GM12878 (cell line): ENCODE data around the gene USB1. TPM values are rescaled to one million over a fixed set of nuclear protein-coding genes. Genes with fewer than 3 reads are reported as not detected.

Experiments
- ATAC-seq: fragments of 200-7000 bp; cut with Tn5 transposase; 3 replicates; pipeline ENCODE4 v1.9.1; 2020; ENCODE audit warnings: mild to moderate bottlenecking, moderate library complexity
- BruUV-seq: library from RNA; stranded (reverse); fragments of 400-500 nt; replicated peaks from 2 replicates; lab custom pipeline; 2021; lab: Mats Ljungman, UMichigan
- CTCF ChIA-PET: fragments of 300-600 bp; sonication (Branson Sonifier 250); formaldehyde crosslinking; extraction: SDS; loops from one replicate; lab custom pipeline; 2021; ENCODE audit warnings: inconsistent platforms; lab: Yijun Ruan, JAX
- POLR2A ChIA-PET: fragments of 350-600 bp; formaldehyde crosslinking; extraction: SDS; loops from one replicate; lab custom pipeline; 2021; ENCODE audit warnings: inconsistent platforms; lab: Charles Lee
- RAD21 ChIA-PET: fragments of 300-600 bp; sonication (Branson Sonifier 250); formaldehyde crosslinking; loops from one replicate; lab custom pipeline; 2023; ENCODE audit warnings: antibody characterized with exemption; ENCODE audit not compliant: unreplicated experiment; lab: Charles Lee
- SMC1A ChIA-PET: fragments of 300-600 bp; sonication (Branson Sonifier 250); formaldehyde crosslinking; loops from one replicate; lab custom pipeline; 2023; ENCODE audit not compliant: unreplicated experiment, uncharacterized antibody; lab: Charles Lee
- DNase-seq: peaks from one replicate; pipeline ENCODE4 v3.0.0-alpha.2; 2011; ENCODE audit warnings: low read depth, low spot score
- FAIRE-seq: peaks from 3 replicates; lab custom pipeline; 2011; peaks lifted over from hg19 to GRCh38; lab: Jason Lieb, UNC
- H2AFZ ChIP-seq: 2 replicates; pipeline ENCODE4 v1.6.0; 2011; ENCODE audit warnings: low read depth, low read length, control low read depth; ENCODE audit not compliant: control insufficient read depth
- H3K27ac ChIP-seq: 2 replicates; pipeline ENCODE4 v1.5.1; 2011; ENCODE audit warnings: control low read depth; ENCODE audit not compliant: control insufficient read depth, insufficient read depth
- H3K27me3 ChIP-seq, 2 experiments: replicated peaks in 1 of 2; 2 replicates each; pipeline versions ENCODE4 v1.6.0 to v1.6.1; 2011; ENCODE audit warnings: low read length in 1 of 2; ENCODE audit not compliant: control insufficient read depth in 2 of 2, insufficient read depth in 2 of 2
- H3K36me3 ChIP-seq, 2 experiments: 2 replicates each; pipeline ENCODE4 v1.5.1; 2011; ENCODE audit warnings: low read length in 1 of 2; ENCODE audit not compliant: control insufficient read depth in 2 of 2, insufficient read depth in 2 of 2
- H3K4me1 ChIP-seq: 2 replicates; pipeline ENCODE4 v1.6.1; 2011; ENCODE audit warnings: mild to moderate bottlenecking, low read length, moderate library complexity, mixed read lengths; ENCODE audit not compliant: control insufficient read depth, insufficient read depth
- H3K4me2 ChIP-seq: 2 replicates; pipeline ENCODE4 v1.6.0; 2011; ENCODE audit warnings: control low read depth; ENCODE audit not compliant: control insufficient read depth, insufficient read depth
- H3K4me3 ChIP-seq: fragments of 200-600 bp; sonication (generic); 2 replicates; pipeline ENCODE4 v1.5.1; 2016
- H3K79me2 ChIP-seq: 2 replicates; pipeline ENCODE4 v1.6.0; 2011; ENCODE audit warnings: low read length; ENCODE audit not compliant: control insufficient read depth, insufficient read depth
- H3K9ac ChIP-seq: 2 replicates; pipeline ENCODE4 v1.8.0; 2011; ENCODE audit warnings: low read length, control low read depth, mixed read lengths; ENCODE audit not compliant: control insufficient read depth, insufficient read depth
- H3K9me3 ChIP-seq: replicated peaks from 3 replicates; pipeline ENCODE4 v1.5.1; 2011; ENCODE audit warnings: mild to moderate bottlenecking, low read length; ENCODE audit not compliant: control insufficient read depth, insufficient read depth
- H4K20me1 ChIP-seq: 2 replicates; pipeline ENCODE4 v1.6.0; 2011; ENCODE audit not compliant: control insufficient read depth, insufficient read depth
- CBX3 ChIP-seq: fragments of 200-600 bp; sonication (generic); IDR thresholded peaks from 2 replicates; pipeline ENCODE4 v1.6.1; 2016; ENCODE audit warnings: low read depth, borderline replicate concordance
- WGBS: methylation state at CpG from one replicate; pipeline ENCODE4 v1.1.6; 2016; ENCODE audit warnings: low lambda C conversion rate; ENCODE audit not compliant: insufficient replicate concordance, insufficient coverage; ENCODE audit errors: missing lambda C conversion rate; 5-methylcytosine and 5-hydroxymethylcytosine counted together
- in situ Hi-C: fragments of 300-500 bp; cut with MboI; formaldehyde crosslinking; loops from 9 replicates; pipeline ENCODE4 v1.14.3; 2018; ENCODE audit warnings: mixed read lengths
- intact Hi-C: fragments of 100-400 bp; cut with micrococcal nuclease; formaldehyde crosslinking; loops from one replicate; pipeline ENCODE4 v1.14.2; 2022; ENCODE audit not compliant: unreplicated experiment
- polyA plus RNA-seq, 11 experiments: library from polyadenylated mRNA; depleted of rRNA in 4 of 11; unstranded in 6 of 11; stranded (reverse) in 5 of 11; fragments of >200 nt; fragmentation: Nextera tagmentation in 4 of 11; fragmentation: Illumina TruSeq in 1 of 11; extraction: Ambion mirVana in 4 of 11; extraction: Trizol in 1 of 11; gene quantifications; 1 replicate in 1 of 11; 2 replicates in 10 of 11; pipeline versions ENCODE4 v1.2.1 to v1.2.3, GENCODE V29; 2011 to 2016; ENCODE audit warnings: inconsistent platforms in 2 of 11, missing spikeins in 2 of 11, low read depth in 1 of 11
- total RNA-seq, 4 experiments: library from RNA; depleted of rRNA in 3 of 4; stranded (reverse); fragments of >200 nt in 3 of 4; fragmentation: Illumina TruSeq in 1 of 4; extraction: Trizol in 1 of 4; gene quantifications; 2 replicates each; pipeline versions ENCODE4 v1.2.1 to v1.2.3, GENCODE V29; 2013 to 2021

The USB1 gene
- total and polyA plus RNA-seq, 10 of the 15 experiments (the other 5 are each of a cell fraction or from before 2014, with no cell fraction given): 7.9 to 72.2 (median 41.6) TPM

- intact Hi-C loops: no loop called here
- ChIA-PET POLR2A (no interaction called here), RAD21 (no interaction called here), CTCF (no interaction called here), SMC1A (no interaction called here)
- ATAC-seq (no peak), FAIRE-seq (no peak), DNase-seq (no peak)
- H4K20me1 ChIP-seq: no peaks in the 10 kb centered on the region
- H2AFZ ChIP-seq: no peak overlapping the region
- H3K4me1 ChIP-seq: no peaks in the 10 kb centered on the region
- H3K9ac ChIP-seq: no peak overlapping the region
- H3K4me3 ChIP-seq: no peak overlapping the region
- no peak for TF ChIP-seq CBX3
- H3K4me2 ChIP-seq: no peak overlapping the region
- no peak overlapping the region for H3K27ac ChIP-seq
- no peaks in the 10 kb centered on the region; the same call in 1 of the 3 replicates for H3K9me3 ChIP-seq
- in situ Hi-C loops: no loop called here
- H3K36me3 ChIP-seq: no peaks in the 10 kb centered on the region
- WGBS: 60% methylated on average over 4 of the region's 4 CpGs
- BruUV-seq: no TSS peak
- no peaks in the 10 kb centered on the region for H3K79me2 ChIP-seq
- H3K27me3 ChIP-seq: no peaks in the 10 kb centered on the region
Observed at GRCh38 chr16:58070585-58070984, 69.4 kb downstream of the USB1 start.

Other genes with a start within 250 kb of the USB1 start
- gene KIFC3, start 198.9 kb upstream of the USB1 start, total RNA-seq (2014; rRNA removed): 0.23 and 0.49 TPM in 2 replicates
- 0.22 TPM in 1 of 2 replicates, not detected in the other for gene KIFC3, start 198.9 kb upstream of the USB1 start, total RNA-seq (2014; rRNA removed; fragmentation: Illumina TruSeq; extraction: Trizol)
- gene KIFC3, start 198.9 kb upstream of the USB1 start, total RNA-seq (2021): 0.82 and 1.3 TPM in 2 replicates
- 0.26 TPM in 2 replicates for gene KIFC3, start 198.9 kb upstream of the USB1 start, polyA plus RNA-seq (2011; rRNA removed)
- gene KIFC3, start 198.9 kb upstream of the USB1 start, polyA plus RNA-seq (2014; fragmentation: Illumina TruSeq; extraction: Trizol): not detected in 2 replicates
- gene KIFC3, start 198.9 kb upstream of the USB1 start, polyA plus RNA-seq (2014; fragmentation: Nextera tagmentation; extraction: Ambion mirVana): not detected
- 0.08 and 0.22 TPM in 2 replicates for gene KIFC3, start 198.9 kb upstream of the USB1 start, polyA plus RNA-seq (2014; rRNA removed)
- 1 to 10 TPM in 1 of 2 experiments, under 1 TPM in 1; 0.46 to 1.2 TPM for gene KIFC3, start 198.9 kb upstream of the USB1 start, polyA plus RNA-seq (2016; fragmentation: Nextera tagmentation; extraction: Ambion mirVana)
- gene CNGB1, start 30.3 kb upstream of the USB1 start, total RNA-seq (2014; rRNA removed): not detected in 2 replicates
- gene CNGB1, start 30.3 kb upstream of the USB1 start, total RNA-seq (2014; rRNA removed; fragmentation: Illumina TruSeq; extraction: Trizol): not detected in 2 replicates
- not detected in 2 replicates for gene CNGB1, start 30.3 kb upstream of the USB1 start, total RNA-seq (2021)
- 0.03 TPM in 1 of 2 replicates, not detected in the other for gene CNGB1, start 30.3 kb upstream of the USB1 start, polyA plus RNA-seq (2011; rRNA removed)
- not detected in 2 replicates for gene CNGB1, start 30.3 kb upstream of the USB1 start, polyA plus RNA-seq (2014; fragmentation: Illumina TruSeq; extraction: Trizol)
- not detected for gene CNGB1, start 30.3 kb upstream of the USB1 start, polyA plus RNA-seq (2014; fragmentation: Nextera tagmentation; extraction: Ambion mirVana)
- gene CNGB1, start 30.3 kb upstream of the USB1 start, polyA plus RNA-seq (2014; rRNA removed): not detected in 2 replicates
- gene CNGB1, start 30.3 kb upstream of the USB1 start, polyA plus RNA-seq (2016; fragmentation: Nextera tagmentation; extraction: Ambion mirVana): not detected
- gene ZNF319, start 735 bp upstream of the USB1 start, total RNA-seq (2014; rRNA removed): 1.4 TPM in 2 replicates
- gene ZNF319, start 735 bp upstream of the USB1 start, total RNA-seq (2014; rRNA removed; fragmentation: Illumina TruSeq; extraction: Trizol): 1.1 TPM in 2 replicates
- gene ZNF319, start 735 bp upstream of the USB1 start, total RNA-seq (2021): 6.9 and 7.4 TPM in 2 replicates
- 0.72 and 1.7 TPM in 2 replicates for gene ZNF319, start 735 bp upstream of the USB1 start, polyA plus RNA-seq (2011; rRNA removed)
- gene ZNF319, start 735 bp upstream of the USB1 start, polyA plus RNA-seq (2014; fragmentation: Illumina TruSeq; extraction: Trizol): 1.2 and 1.8 TPM in 2 replicates
- gene ZNF319, start 735 bp upstream of the USB1 start, polyA plus RNA-seq (2014; fragmentation: Nextera tagmentation; extraction: Ambion mirVana): under 1 TPM; 0.29 to 0.69 TPM
- gene ZNF319, start 735 bp upstream of the USB1 start, polyA plus RNA-seq (2014; rRNA removed): 2.7 and 3.7 TPM in 2 replicates
- 1 to 10 TPM; 2.8 to 3.3 TPM for gene ZNF319, start 735 bp upstream of the USB1 start, polyA plus RNA-seq (2016; fragmentation: Nextera tagmentation; extraction: Ambion mirVana)
- gene MMP15, start 24.3 kb downstream of the USB1 start, total RNA-seq (2014; rRNA removed): not detected in 2 replicates
- gene MMP15, start 24.3 kb downstream of the USB1 start, total RNA-seq (2014; rRNA removed; fragmentation: Illumina TruSeq; extraction: Trizol): not detected in 2 replicates
- gene MMP15, start 24.3 kb downstream of the USB1 start, total RNA-seq (2021): 0.13 and 0.56 TPM in 2 replicates
- gene MMP15, start 24.3 kb downstream of the USB1 start, polyA plus RNA-seq (2011; rRNA removed): not detected in 2 replicates
- gene MMP15, start 24.3 kb downstream of the USB1 start, polyA plus RNA-seq (2014; fragmentation: Illumina TruSeq; extraction: Trizol): not detected in 2 replicates
- gene MMP15, start 24.3 kb downstream of the USB1 start, polyA plus RNA-seq (2014; fragmentation: Nextera tagmentation; extraction: Ambion mirVana): not detected
- 0.10 TPM in 1 of 2 replicates, not detected in the other for gene MMP15, start 24.3 kb downstream of the USB1 start, polyA plus RNA-seq (2014; rRNA removed)
- gene MMP15, start 24.3 kb downstream of the USB1 start, polyA plus RNA-seq (2016; fragmentation: Nextera tagmentation; extraction: Ambion mirVana): under 1 TPM in 1 of 2 experiments, not detected in 1; 0.08 TPM
- gene CFAP20, start 128.0 kb downstream of the USB1 start, total RNA-seq (2014; rRNA removed): 45.4 and 51.5 TPM in 2 replicates
- 37.3 and 37.4 TPM in 2 replicates for gene CFAP20, start 128.0 kb downstream of the USB1 start, total RNA-seq (2014; rRNA removed; fragmentation: Illumina TruSeq; extraction: Trizol)
- 28.2 and 28.4 TPM in 2 replicates for gene CFAP20, start 128.0 kb downstream of the USB1 start, total RNA-seq (2021)
- gene CFAP20, start 128.0 kb downstream of the USB1 start, polyA plus RNA-seq (2011; rRNA removed): 49.1 and 52.6 TPM in 2 replicates
- 41.0 and 45.0 TPM in 2 replicates for gene CFAP20, start 128.0 kb downstream of the USB1 start, polyA plus RNA-seq (2014; fragmentation: Illumina TruSeq; extraction: Trizol)
- gene CFAP20, start 128.0 kb downstream of the USB1 start, polyA plus RNA-seq (2014; fragmentation: Nextera tagmentation; extraction: Ambion mirVana): 10 to 100 TPM; 10.9 to 19.9 TPM
- gene CFAP20, start 128.0 kb downstream of the USB1 start, polyA plus RNA-seq (2014; rRNA removed): 47.3 and 54.6 TPM in 2 replicates
- 10 to 100 TPM; 59.0 to 61.7 TPM for gene CFAP20, start 128.0 kb downstream of the USB1 start, polyA plus RNA-seq (2016; fragmentation: Nextera tagmentation; extraction: Ambion mirVana)
- 15.7 and 18.0 TPM in 2 replicates for gene CSNK2A2, start 196.7 kb downstream of the USB1 start, total RNA-seq (2014; rRNA removed)
- 40.3 and 41.5 TPM in 2 replicates for gene CSNK2A2, start 196.7 kb downstream of the USB1 start, total RNA-seq (2014; rRNA removed; fragmentation: Illumina TruSeq; extraction: Trizol)
- gene CSNK2A2, start 196.7 kb downstream of the USB1 start, total RNA-seq (2021): 74.4 and 79.1 TPM in 2 replicates
- gene CSNK2A2, start 196.7 kb downstream of the USB1 start, polyA plus RNA-seq (2011; rRNA removed): 48.6 and 52.2 TPM in 2 replicates
- 62.4 and 69.2 TPM in 2 replicates for gene CSNK2A2, start 196.7 kb downstream of the USB1 start, polyA plus RNA-seq (2014; fragmentation: Illumina TruSeq; extraction: Trizol)
- 10 to 100 TPM; 17.4 to 18.0 TPM for gene CSNK2A2, start 196.7 kb downstream of the USB1 start, polyA plus RNA-seq (2014; fragmentation: Nextera tagmentation; extraction: Ambion mirVana)
- 28.9 and 29.6 TPM in 2 replicates for gene CSNK2A2, start 196.7 kb downstream of the USB1 start, polyA plus RNA-seq (2014; rRNA removed)
- gene CSNK2A2, start 196.7 kb downstream of the USB1 start, polyA plus RNA-seq (2016; fragmentation: Nextera tagmentation; extraction: Ambion mirVana): 10 to 100 TPM; 27.9 to 29.9 TPM